DOHH2 (cell line): Measurements from ENCODE around the gene TPCN2.

Experiments
- H3F3A ChIP-seq: fragments of 200-600 bp; sonication (generic), shearing (Covaris generic); 2 replicates; pipeline ENCODE4 v1.6.0; 2016; ENCODE audit warnings: antibody characterized with exemption, mild to moderate bottlenecking; ENCODE audit not compliant: control insufficient read depth, insufficient read depth
- H3K27ac ChIP-seq: fragments of 200-600 bp; sonication (generic); 2 replicates; pipeline ENCODE4 v1.5.1; 2014; ENCODE audit warnings: low read depth, mild to moderate bottlenecking, low read length, moderate library complexity
- H3K27me3 ChIP-seq: fragments of 200-600 bp; sonication (generic); 2 replicates; pipeline ENCODE4 v1.6.1; 2014; ENCODE audit warnings: mild to moderate bottlenecking, low read length, mixed read lengths; ENCODE audit not compliant: control insufficient read depth
- H3K36me3 ChIP-seq: fragments of 200-600 bp; sonication (generic); 2 replicates; pipeline ENCODE4 v1.6.1; 2014; ENCODE audit warnings: mild to moderate bottlenecking, low read length, moderate library complexity, mixed read lengths; ENCODE audit not compliant: control insufficient read depth
- H3K4me1 ChIP-seq: fragments of 200-600 bp; sonication (generic); 2 replicates; pipeline ENCODE4 v1.6.1; 2014; ENCODE audit warnings: mild to moderate bottlenecking, low read length, mixed read lengths; ENCODE audit not compliant: control insufficient read depth
- H3K4me2 ChIP-seq: fragments of 200-600 bp; sonication (generic); 2 replicates; pipeline ENCODE4 v1.6.0; 2014; ENCODE audit warnings: mild to moderate bottlenecking, low read length, moderate library complexity
- H3K4me3 ChIP-seq: fragments of 200-600 bp; sonication (generic); 2 replicates; pipeline ENCODE4 v1.5.1; 2014; ENCODE audit warnings: mild to moderate bottlenecking, low read length, mixed read lengths
- H3K79me2 ChIP-seq: fragments of 200-600 bp; sonication (generic); 2 replicates; pipeline ENCODE4 v1.6.1; 2014; ENCODE audit warnings: mild to moderate bottlenecking, low read length, mixed read lengths; ENCODE audit not compliant: control insufficient read depth
- H3K9me2 ChIP-seq: fragments of 200-600 bp; sonication (generic); replicated peaks from 2 replicates; pipeline ENCODE4 v1.6.1; 2014; ENCODE audit warnings: mild to moderate bottlenecking, low read length, mixed read lengths; ENCODE audit not compliant: control insufficient read depth
- H3K9me3 ChIP-seq: fragments of 200-600 bp; sonication (generic); 2 replicates; pipeline ENCODE4 v1.6.1; 2014; ENCODE audit warnings: antibody characterized with exemption, low read length, mixed read lengths; ENCODE audit not compliant: control insufficient read depth, insufficient read depth
- H4K20me1 ChIP-seq: fragments of 200-600 bp; sonication (generic); 2 replicates; pipeline ENCODE4 v1.6.0; 2014; ENCODE audit warnings: low read depth, mild to moderate bottlenecking, antibody characterized with exemption, low read length, moderate library complexity; ENCODE audit not compliant: control insufficient read depth, insufficient read depth
- EZH2phosphoT487 ChIP-seq: fragments of 200-600 bp; sonication (generic); IDR thresholded peaks from 2 replicates; pipeline ENCODE4 v1.6.1; 2017; ENCODE audit warnings: borderline replicate concordance, mild to moderate bottlenecking, antibody characterized with exemption, low read length, moderate library complexity, mixed read lengths
- TF ChIP-seq, protein P1 (sequence below): fragments of 200-600 bp; sonication (generic); IDR thresholded peaks from one replicate; pipeline ENCODE4 v1.5.1; 2014; ENCODE audit warnings: antibody characterized with exemption, mild to moderate bottlenecking, low read depth, low read length; ENCODE audit not compliant: poor library complexity, severe bottlenecking

TPCN2 gene

DNA sequence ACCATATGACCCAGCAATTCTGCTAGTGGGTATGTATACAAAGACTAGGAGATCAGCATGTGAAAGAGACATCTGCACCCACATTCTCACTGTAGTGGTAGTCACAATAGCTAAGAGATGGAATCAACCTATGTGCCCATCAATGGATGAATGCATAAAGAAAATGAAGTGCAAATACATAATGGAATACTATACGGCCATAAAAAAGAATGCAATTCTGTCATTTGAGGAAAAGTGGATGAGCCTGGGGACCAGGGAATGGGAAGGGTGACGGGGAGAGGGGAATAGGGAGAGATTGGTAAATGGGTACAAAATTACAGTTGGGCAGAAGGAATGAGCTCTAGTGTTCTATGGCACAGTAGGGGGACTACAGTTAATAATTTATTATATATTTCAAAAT, 80.3 kb downstream of the TPCN2 start:
- Histone ChIP-seq H3K9me3 (peaks cover 16% of the 10 kb centered on the region), H3F3A (no peaks in the 10 kb centered on the region), H3K79me2 (no peaks in the 10 kb centered on the region), H3K4me1 (no peaks in the 10 kb centered on the region), H3K27me3 (no peaks in the 10 kb centered on the region), H4K20me1 (no peaks in the 10 kb centered on the region), H3K4me3 (no peak overlapping the region), H3K4me2 (no peak overlapping the region), H3K27ac (no peak overlapping the region), H3K36me3 (no peaks in the 10 kb centered on the region), H3K9me2 (no peaks in the 10 kb centered on the region)
- TF ChIP-seq EZH2phosphoT487 = no peak

DNA sequence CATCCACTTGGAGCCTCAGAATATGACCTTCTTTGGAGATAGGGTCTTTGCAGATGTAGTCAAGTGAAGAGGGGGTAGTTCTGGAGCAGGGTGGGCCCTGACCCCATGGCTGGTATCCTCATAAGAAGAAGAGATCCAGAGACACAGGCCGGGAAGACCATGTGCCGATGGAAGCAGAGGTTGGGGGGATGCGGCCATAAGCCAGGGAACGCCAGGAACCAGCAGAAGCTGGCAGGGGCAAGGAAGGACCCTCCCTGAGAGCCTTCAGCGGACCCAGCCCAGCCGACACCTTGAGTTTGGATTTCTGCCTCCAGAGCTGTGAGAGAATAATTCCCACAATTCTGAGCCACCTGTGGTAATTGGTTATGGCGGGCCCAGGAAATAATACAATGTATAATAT, 80.9 kb downstream of the TPCN2 start:
- Histone ChIP-seq H3K27me3 (no peaks in the 10 kb centered on the region), H4K20me1 (no peaks in the 10 kb centered on the region), H3K27ac (no peak overlapping the region), H3K9me3 (peaks cover 16% of the 10 kb centered on the region), H3K9me2 (no peaks in the 10 kb centered on the region), H3K4me2 (no peak overlapping the region), H3K4me1 (no peaks in the 10 kb centered on the region), H3K4me3 (no peak overlapping the region), H3K79me2 (no peaks in the 10 kb centered on the region), H3F3A (no peaks in the 10 kb centered on the region), H3K36me3 (no peaks in the 10 kb centered on the region)
- TF ChIP-seq, protein P1, sequence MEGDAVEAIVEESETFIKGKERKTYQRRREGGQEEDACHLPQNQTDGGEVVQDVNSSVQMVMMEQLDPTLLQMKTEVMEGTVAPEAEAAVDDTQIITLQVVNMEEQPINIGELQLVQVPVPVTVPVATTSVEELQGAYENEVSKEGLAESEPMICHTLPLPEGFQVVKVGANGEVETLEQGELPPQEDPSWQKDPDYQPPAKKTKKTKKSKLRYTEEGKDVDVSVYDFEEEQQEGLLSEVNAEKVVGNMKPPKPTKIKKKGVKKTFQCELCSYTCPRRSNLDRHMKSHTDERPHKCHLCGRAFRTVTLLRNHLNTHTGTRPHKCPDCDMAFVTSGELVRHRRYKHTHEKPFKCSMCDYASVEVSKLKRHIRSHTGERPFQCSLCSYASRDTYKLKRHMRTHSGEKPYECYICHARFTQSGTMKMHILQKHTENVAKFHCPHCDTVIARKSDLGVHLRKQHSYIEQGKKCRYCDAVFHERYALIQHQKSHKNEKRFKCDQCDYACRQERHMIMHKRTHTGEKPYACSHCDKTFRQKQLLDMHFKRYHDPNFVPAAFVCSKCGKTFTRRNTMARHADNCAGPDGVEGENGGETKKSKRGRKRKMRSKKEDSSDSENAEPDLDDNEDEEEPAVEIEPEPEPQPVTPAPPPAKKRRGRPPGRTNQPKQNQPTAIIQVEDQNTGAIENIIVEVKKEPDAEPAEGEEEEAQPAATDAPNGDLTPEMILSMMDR = no peak
- no peak for TF ChIP-seq EZH2phosphoT487

DNA sequence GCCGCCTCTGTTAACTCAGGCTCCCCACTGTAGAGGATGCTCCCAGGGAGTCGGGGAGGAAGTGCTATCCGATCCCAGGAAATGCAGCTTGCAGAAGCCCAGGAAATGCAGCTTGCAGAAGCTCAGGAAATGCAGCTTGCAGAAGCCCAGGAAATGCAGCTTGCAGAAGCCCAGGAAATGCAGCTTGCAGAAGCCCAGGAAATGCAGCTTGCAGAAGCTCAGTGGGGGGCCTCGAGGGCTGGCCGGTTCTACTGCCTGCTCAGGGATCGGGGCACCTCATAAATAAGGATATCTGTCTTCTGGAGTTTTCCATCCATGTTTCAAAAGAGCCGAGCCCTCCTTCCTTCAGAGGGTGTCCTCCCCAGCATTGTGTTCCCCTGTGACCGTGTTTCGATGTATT, 81.9 kb downstream of the TPCN2 start:
- H3K4me1 ChIP-seq = no peaks in the 10 kb centered on the region
- H4K20me1 ChIP-seq = no peaks in the 10 kb centered on the region
- H3K79me2 ChIP-seq = no peaks in the 10 kb centered on the region
- no peak overlapping the region for H3K4me3 ChIP-seq
- H3K4me2 ChIP-seq = no peak overlapping the region
- H3F3A ChIP-seq = no peaks in the 10 kb centered on the region
- H3K36me3 ChIP-seq = no peaks in the 10 kb centered on the region
- peaks cover 16% of the 10 kb centered on the region for H3K9me3 ChIP-seq
- no peaks in the 10 kb centered on the region for H3K27me3 ChIP-seq
- no peak overlapping the region for H3K27ac ChIP-seq
- H3K9me2 ChIP-seq = no peaks in the 10 kb centered on the region
- TF ChIP-seq EZH2phosphoT487 = no peak
- TF ChIP-seq, protein P1 = no peak

DNA sequence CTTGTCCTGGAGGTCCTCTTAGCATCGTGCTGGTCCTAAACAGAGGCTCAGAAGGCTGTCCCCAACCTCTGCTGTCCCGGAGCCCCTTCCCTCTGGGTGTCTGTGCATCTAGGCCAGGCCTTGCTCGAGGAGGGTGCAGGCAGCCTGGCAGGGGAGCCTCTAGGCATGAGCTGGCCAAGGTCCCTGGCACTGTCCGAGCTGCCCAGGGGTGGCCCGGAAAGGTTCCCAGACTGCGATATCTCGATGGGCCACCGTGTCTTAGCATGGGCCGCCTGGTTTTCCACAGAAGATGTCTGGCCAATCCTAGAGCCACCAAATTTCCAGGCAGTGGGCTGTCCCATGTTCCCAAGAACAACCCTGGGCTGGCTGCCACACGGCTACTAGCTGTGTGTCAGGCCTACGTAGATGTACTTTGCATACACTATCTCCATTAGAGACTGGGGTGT, 82.4 kb downstream of the TPCN2 start:
- H3K4me2 ChIP-seq = no peak overlapping the region

More for the DNA sequence above, 82.4 kb downstream of the TPCN2 start:
- no peaks in the 10 kb centered on the region for H3K79me2 ChIP-seq
- TF ChIP-seq, protein P1 = no peak
- TF ChIP-seq EZH2phosphoT487 = no peak
- no peak overlapping the region for H3K4me3 ChIP-seq
- H3K27me3 ChIP-seq = no peaks in the 10 kb centered on the region
- peaks cover 16% of the 10 kb centered on the region for H3K9me3 ChIP-seq
- no peaks in the 10 kb centered on the region for H3F3A ChIP-seq
- no peaks in the 10 kb centered on the region for H3K36me3 ChIP-seq
- H4K20me1 ChIP-seq = no peaks in the 10 kb centered on the region
- H3K4me1 ChIP-seq = no peaks in the 10 kb centered on the region
- no peaks in the 10 kb centered on the region for H3K9me2 ChIP-seq
- H3K27ac ChIP-seq = no peak overlapping the region
